ENCODE results near the gene AAK1.
"Not testable (repeated sequence)": the region's sequence is repeated elsewhere in the genome, so short reads cannot be mapped to it uniquely, and the experiment has no call there.

The AAK1 gene

DNA sequence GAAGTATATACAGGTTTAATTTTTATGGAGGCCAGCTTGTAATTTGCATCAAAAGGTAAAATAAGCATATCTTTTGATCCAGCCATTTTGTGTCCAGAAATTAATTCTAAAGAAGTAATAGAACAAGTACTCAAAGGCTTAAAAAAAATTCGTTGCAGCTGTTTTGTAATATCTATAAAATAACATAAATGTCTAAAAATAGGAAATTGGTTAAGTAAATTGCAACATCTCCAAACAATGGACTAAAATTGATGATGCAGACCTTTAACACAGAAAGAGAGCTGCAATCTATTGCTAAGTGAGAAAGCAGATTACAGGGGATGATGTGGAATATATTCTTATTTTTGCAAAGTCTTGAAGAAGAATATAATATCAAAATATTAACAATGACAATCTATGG is 19.4 kb downstream of the AAK1 start:
- DNase-seq = no peak

DNA sequence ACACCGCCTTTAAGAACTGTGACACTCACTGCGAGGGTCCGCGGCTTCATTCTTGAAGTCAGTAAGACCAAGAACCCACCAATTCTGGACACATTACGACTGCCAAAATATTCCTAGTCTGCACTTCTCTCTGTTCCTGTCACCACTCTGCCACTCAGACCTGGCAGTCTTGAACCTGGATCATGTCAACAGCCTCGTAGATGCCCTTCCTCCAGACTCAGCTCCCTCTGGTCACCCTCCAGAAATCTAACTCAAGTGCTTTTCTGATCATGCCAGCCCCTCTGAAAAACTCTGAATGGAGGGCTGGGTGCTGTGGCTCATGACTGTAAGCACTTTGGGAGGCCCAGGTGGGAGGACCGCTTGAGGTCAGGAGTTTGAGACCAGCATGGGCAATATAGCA is 20.3 kb downstream of the AAK1 start:
- DNase-seq = no peak

DNA sequence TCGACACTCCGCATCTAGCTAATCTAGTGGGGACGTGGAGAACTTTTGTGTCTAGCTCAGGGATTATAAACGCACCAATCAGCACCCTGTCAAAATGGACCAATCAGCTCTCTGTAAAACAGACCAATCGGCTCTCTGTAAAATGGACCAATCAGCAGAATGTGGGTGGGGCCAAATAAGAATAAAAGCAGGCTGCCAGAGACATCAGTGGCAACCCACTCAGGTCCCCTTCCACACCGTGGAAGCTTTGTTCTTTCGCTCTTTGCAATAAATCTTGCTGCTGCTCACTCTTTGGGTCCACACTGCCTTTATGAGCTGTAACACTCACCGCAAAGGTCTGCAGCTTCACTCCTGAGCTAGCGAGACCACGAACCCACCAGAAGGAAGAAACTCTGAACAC is 20.7 kb downstream of the AAK1 start:
- DNase-seq = not testable (repeated sequence)

DNA sequence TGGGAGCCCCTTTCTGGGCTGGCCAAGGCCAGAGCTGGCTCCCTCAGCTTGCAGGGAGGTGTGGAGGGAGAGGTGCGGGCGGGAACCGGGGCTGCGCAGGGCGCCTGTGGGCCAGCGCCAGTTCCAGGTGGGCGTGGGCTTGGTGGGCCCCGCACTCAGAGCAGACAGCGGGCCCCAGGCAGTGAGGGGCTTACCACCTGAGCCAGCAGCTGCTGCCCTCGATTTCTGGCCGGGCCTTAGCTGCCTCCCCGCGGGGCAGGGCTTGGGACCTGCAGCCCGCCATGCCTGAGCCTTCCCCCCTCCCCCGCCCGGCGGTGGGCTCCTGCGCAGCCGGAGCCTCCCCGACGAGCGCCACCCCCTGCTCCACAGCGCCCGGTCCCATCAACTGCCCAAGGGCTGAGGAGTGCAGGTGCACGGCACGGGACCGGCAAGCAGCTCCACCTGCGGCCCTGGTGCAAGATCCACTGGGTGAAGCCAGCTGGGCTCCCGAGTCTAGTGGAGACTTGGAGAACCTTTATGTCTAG is 21.5 kb downstream of the AAK1 start:
- not testable (repeated sequence) for DNase-seq

DNA sequence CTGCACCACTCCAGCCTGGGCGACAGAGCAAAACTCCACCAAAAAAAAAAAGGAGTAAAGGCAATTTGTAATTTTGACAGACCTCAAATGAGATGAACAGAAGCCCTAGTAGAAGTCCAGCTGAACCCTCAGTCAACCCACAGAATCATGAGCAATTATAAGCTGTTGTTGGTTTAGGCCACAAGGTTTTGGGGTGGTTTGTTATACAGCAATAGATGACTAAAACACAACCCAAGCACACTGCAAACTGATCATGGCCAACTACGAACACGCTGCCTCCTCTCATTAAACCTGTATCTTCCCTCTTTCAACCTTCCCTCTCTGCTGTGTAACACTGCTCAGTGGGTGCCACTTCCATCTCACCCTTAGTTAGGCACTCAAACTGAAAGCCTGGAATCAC is 22.1 kb downstream of the AAK1 start:
- no peak for DNase-seq

DNA sequence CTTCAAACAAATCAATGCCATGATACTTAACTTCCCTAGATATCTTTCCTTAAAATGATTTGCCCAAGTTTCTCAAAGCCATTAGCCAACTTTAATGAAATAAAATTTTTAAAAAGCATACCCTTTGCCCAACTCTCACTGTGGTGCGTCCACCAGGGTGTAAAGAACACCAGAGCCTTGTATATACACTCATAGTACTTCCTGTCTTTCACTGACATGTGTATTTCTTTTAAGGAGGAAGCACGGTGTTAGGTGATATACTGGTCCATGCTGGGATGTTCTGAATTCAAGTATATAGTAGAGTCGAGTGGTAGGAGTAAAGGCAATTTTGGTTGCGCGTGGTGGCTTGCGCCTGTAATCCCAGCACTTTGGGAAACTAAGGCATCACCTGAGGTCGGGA is 22.7 kb downstream of the AAK1 start:
- no peak for DNase-seq

DNA sequence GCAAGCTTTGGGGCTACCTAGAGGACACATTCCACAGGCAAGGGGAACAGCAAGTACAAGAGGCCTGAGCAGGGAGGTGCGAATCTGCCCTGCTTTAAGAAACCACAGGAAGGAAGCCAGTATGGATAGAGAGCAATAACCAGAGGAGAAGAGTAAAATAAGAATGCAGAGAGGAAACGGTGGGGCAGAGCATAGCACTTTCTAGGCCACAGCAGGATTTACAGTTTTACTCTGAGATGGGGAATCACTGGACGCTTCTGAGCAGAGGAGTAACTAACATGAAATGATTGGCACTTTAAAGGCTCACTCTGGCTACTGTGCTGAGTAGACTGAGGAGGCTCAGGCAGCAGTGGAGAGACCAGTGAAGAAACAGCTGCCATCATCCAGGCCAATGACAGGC is 23.8 kb downstream of the AAK1 start:
- DNase-seq = peak; percentile 28

DNA sequence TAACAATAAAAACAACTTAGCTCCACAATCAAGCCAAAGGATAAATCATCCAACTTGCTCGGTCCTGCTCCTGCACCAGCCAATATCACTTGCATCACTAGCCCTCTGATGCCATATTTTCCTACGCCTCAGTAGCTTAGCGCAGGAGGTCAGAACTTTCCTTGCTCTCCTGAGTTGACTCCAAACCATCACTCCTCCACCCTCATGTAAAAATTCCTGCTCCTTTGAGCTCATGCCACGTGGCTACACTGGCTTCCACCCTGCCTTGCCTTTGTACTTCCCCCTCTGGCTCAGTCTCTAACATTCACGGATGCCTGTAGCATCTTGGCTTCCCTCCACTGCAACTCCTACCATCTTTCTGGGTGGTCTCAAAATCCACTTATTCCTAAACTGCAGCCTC is 25.2 kb downstream of the AAK1 start:
- no peak for DNase-seq

DNA sequence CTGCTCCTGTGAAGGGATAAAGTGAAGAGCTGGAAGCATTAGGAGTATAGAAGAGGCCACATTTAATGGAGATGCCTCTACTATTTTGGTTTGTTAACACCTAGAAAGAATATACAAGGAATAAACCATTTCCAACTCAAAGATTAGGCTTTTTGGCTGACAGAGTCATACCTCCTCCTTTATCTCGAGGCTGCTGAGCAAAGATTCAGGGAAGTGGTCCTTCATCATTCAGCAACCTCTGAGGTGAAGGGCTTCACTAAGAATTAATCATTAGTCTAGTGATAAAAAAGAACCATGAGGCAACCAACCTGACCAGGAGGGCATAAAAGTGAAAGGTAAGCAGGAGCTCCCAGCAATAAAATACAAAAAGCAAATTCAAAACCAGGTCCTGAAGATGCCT is 25.8 kb downstream of the AAK1 start:
- no peak for DNase-seq

DNA sequence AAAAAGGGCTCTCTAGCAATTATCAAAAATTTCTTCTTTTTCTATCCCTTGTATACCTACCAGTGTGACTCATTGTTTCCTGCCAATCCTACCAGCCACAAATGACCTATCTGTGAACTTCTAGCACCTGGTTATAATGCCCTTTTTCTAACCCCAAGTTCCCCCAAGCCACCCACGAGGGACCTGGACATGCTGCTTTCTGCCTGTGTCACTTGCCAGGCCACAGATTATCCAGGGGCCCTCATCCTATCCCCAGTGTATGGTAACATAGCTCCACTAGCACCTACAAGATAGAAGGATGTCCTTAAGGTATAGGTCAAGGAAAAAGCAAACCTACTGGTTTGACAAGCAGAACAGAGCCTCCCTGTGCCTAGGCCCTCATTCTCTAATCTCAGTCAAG is 26.8 kb downstream of the AAK1 start:
- DNase-seq = peak; percentile 43

DNA sequence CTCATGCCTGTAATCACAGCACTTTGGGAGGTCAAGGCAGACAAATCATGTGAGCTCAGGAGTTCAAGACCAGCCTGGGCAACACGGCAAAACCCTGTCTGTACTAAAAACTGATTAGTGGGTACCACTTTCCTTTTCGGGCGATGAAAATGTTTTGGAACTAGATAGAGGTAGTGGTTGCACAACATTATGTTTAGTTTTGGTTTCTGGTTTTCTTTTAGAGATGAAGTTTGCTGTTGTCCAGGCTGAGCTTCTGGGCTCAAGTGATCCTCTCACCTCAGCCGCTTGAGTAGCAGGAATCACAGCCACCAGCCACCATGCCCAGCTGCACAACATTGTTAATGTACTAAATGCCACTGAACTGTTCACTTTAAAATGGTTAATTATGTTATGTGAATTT is 27.6 kb downstream of the AAK1 start:
- no peak for DNase-seq

DNA sequence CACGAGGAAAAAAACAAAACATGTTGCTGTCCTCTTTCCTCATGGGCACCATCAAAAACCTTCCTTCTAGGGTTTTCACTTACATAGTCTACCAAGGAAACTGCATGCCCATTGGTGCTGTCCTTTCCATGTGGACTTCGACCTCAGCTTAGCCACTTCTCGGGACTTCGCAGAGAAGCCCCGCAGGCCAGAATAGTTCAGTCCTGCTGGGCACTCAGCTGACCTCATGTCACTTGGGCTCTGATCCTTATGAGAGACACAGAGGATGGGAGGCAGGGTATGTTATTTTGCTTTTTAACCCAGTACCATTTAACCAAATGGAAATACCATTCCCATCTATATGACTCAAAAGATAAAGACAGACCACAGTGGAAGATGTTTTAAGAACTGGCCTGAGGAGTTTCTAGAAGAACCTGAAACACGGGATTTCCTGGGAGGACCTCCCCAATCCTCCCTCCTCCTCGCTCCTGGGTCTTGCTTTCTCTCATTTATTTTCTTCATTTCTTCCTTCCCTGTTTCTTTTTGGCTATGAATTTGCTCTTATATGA is 28.4 kb downstream of the AAK1 start:
- no peak for DNase-seq

DNA sequence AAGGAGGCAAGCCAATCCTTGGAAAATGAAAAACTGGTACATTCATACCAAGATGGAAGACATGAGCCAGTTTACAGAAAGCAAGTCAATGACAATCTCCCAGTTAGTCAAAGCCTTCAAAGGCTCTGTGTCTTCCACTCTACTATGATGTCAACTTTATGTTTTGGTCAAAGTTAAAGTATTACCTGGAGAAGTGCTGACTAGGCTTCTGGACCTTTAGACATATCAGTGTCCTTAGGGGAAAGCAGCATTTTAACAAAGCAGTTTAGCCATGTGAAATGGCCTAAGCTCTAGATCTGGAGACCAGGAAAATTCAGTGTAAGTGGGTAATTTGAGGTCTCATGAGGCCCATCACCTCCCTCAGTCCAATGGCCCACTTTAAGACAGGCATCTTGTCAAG is 30.8 kb downstream of the AAK1 start:
- DNase-seq = no peak

DNA sequence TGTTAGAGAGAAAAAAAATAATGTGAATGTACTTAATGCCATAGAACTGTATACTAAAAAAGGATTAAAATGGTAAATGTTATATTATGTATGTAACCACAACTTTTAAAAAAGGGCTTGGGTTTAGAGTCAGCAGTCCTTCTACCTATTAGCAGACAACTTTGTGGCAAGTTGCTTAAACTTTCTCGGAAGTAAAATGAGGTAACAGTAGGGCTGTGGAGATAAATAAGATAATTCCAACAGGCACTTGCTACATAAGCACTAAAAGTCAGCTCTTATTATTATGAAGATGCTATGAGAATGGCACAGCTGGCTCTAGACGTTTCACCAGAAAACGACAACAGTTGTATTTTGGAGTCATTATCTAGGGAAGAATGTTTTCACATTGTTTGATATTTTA is 31.3 kb downstream of the AAK1 start:
- DNase-seq = no peak

DNA sequence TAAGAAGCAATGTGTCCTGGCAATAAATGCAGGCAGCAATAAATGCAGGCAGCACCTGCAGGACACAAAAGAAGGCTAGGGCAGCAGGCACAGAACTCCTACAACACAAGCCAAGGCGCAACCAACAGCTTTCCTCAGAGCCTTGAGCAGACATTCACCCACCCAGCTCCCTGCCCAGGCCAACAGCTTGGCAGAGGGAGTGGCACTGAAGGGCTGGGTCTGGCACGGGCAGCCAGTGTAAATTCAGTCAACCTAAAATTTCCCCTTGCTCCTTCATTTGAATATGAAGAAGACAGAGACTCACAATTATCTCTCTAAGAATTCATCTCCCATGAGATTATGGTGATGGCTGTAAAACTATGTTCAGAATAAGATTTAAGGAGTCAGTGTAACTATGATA is 35.4 kb downstream of the AAK1 start:
- DNase-seq = no peak

DNA sequence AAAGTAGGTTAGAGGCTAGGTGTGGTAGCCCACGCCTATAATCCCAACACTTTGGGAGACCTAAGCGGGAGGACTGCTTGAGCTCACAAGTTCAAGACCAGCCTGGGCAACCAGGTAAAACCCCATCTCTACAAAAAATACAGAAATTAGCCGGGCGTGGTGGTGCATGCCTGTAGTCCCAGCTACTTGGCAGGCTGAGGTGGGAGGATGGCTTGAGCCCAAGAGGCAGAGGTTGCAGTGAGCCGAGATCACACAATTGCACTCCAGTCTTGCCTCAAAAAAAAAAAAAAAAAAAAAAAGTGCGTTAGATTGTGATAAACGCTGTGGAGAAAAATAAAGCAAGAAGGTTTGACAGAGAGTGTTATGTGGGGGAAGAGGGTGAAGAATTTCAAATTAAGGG is 36.8 kb downstream of the AAK1 start:
- DNase-seq = not testable (repeated sequence)

DNA sequence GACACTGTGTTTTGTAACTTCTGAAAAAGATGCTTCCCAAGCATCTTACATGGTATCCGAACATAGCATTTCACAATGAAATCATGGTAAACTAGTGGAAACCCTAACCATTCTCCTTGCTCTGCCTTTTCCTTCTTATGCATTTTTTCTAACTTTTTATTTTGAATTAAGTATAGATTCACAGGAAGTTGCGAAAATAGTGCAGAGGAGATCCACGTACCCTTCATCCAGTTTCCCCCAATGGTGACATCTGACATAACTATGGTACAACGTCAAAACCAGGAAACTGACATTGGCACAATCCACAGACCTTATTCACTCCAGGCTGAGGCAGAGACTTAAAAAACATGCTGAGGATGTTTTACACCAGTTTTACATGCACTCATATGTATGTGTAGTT is 38.3 kb downstream of the AAK1 start:
- no peak for DNase-seq

DNA sequence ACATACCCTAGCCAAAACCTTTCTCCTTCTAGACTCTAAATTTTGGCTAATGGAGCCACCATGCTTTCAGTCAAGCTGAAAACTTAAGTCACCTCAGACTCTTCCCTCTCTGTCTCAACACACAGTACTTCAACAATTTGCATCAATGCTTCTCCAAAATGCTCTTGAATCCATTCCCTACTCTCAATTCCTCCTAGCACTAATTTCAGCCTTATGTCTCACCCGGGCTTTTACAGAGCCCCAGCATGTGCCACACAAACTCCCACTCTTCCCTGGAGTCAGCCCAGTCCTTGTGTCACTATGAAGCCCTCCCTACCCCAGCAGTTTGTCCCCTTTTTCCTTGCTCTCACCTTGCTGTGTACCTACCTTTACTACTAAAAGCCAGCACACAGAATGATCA is 38.7 kb downstream of the AAK1 start:
- no peak for DNase-seq

DNA sequence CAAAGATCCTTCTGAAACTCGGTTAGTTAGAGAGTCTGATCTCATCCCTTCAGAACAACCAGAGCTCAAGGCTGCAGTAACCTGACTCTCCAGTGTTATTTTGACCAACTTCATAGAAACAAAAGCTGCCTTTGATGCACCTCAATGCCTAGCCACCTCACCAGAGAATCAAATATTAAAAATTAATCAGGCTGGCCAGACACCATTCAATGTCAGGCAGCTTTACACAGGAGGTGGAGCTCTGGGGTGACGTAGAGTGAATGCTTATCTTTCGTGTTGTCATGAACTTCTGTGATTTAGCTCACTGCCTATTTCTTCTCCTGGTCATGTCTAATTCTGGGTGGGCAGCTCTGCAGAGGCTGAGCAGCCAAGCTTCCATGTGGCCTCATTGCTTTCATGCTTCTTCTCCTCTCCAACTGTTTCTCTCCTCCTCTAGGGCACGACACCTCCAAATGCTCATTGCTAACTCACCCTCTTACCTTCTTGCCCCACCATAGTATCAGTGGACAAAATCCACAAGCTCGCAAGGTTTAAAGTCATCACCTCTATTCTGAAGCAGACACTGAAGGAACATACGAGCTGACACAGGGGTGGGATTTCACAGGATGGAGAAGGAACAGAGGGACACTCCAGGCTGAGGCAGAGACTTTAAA is 39.4 kb downstream of the AAK1 start:
- no peak for DNase-seq

DNA sequence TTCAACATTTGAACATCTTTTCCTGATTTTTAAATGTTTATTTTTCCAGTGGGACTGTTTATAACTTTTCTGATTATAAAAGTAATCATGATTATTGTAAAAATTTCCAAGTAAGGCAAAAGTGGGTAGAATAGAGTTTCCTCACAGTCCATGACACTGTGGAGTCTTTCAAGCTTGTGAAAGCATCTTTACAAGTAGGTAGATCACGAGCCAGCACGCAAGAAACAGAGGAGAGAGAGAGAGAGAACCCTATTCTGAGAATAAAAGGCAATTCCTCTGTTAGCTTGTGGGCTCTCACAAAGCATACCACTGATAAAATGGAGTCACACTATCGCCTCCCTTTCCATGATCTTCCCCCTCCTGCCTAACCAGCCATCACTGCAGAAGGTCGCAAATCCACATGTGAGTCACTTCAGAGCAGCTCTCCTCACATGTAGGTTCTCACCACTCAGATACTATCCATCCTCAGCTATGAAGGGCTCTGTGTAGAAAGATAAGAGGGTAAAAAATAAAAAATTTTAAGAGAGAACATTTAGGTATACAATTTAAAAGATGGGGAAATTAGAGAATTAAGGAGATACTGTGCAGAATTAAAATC is 40.3 kb downstream of the AAK1 start:
- no peak for DNase-seq

DNA sequence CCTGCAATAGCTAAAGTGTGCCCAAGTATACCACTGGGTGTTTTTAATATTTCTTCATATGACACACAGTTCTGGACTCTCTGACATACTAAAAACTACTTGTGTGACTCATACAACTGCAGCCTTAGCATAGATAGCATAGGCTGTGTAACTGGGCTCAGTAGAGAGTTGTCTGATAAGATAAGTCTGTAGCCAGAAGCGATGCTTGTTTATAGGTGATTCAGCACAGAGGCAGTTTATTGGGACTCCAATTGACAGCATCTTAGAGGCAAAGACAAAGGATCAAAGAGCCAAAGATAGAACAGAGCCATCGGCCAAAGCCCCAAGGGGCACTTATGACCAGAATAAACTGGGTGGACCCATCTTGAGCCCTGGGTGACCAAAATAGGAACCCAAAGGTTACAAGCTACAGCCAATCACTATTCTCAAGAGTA is 42.3 kb downstream of the AAK1 start:
- DNase-seq = no peak

DNA sequence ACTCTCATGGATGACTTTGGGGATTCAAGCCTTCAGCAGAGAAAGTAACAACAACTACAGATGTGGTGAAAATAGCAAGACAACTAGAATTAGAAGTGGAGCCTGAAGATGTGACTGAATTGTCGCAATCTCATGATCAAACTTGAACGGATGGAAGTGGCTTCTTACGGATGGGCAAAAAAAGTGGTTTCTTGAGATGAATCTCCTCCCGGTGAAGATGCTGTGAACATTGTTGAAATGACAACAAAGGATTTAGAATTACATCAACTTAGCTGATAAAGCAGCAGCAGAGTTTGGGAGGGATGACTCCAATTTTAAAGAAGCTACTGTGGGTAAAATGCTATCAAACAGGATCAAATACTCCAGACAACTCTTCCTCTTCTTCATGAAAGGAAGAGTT is 43.1 kb downstream of the AAK1 start:
- no peak for DNase-seq

DNA sequence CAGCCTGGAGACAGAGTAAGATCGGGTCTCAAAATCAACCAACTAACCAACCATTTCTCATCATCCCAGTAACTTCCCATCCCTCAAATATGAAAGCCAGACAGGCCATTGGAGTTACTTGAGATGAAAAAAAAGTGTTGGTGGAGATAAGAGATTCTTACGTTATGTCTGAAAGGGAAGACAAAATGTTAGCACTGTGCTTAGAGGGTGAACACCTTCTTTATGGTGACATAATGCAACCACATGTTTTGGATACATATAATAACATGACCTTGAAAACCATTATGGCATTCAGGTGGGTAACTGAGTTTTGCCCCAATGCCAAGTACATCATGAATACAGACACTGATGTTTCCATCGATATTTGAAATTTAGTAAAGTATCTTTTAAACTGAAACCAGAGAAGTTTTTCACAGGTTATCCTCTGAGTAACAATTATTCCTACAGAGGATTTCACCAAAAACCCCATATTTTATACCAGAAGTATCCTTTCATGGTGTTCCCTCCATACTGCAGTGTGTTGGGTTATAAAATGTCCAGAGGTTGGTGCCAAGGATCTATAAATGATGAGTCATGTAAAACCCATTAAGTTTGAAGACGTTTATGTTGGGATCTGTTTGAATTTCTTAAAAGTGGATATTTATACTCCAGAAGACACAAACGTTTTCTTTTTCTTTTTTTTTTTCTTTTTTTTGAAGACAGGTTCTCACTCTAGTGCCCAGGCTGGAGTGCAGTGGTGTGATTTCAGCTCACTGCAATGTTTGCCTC is 45.5 kb downstream of the AAK1 start:
- DNase-seq = no peak

DNA sequence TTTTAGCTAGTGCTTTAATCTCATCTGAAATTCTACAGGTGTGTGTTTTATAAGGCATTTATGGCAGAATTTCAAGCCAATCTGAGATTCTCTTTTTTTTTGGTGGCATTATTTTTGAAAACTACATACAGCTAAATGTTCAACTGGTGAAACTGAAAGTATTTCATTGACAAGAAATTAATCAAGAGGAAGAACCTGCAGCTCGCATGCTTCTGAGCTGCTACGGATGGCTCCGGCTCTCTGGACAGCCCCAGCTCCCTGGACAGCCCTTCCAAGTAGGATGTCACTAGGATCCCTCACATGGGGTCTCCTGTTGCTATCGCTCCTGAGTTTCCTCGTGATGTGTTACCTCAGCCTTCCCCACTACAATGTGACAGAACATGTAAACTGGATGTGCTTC is 46.4 kb downstream of the AAK1 start:
- no peak for DNase-seq

Data from CD4-positive, alpha-beta T cell treated with Interleukin-10 for 1 hour (primary cell).